ENCODE results near the gene EXOSC7.

DNA sequence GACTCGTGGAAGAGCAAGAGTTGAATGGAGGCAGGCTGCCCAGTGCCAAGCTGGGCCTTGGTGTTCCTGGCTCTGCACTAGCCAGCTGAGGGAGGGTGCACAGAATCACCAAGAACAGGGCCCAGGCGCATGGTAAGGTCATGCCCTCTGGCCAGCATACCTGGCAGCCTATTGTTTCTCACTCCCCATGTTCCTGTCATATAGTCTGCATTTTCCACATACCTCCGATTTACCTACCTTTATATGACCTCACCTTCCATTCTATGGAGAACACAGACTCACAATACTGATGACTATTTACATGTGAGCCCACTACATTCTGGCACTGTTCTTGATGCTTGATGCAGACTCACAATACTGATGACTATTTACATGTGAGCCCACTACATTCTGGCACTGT is 55.5 kb downstream of the EXOSC7 start:
- TF ChIP-seq, protein P1, sequence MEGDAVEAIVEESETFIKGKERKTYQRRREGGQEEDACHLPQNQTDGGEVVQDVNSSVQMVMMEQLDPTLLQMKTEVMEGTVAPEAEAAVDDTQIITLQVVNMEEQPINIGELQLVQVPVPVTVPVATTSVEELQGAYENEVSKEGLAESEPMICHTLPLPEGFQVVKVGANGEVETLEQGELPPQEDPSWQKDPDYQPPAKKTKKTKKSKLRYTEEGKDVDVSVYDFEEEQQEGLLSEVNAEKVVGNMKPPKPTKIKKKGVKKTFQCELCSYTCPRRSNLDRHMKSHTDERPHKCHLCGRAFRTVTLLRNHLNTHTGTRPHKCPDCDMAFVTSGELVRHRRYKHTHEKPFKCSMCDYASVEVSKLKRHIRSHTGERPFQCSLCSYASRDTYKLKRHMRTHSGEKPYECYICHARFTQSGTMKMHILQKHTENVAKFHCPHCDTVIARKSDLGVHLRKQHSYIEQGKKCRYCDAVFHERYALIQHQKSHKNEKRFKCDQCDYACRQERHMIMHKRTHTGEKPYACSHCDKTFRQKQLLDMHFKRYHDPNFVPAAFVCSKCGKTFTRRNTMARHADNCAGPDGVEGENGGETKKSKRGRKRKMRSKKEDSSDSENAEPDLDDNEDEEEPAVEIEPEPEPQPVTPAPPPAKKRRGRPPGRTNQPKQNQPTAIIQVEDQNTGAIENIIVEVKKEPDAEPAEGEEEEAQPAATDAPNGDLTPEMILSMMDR (IDR thresholded peaks at IDR 0.05; ENCODE audit: low read depth, low read length, missing input control) = no peak
- no peak for TF ChIP-seq YY1 (IDR thresholded peaks at IDR 0.05)
- TF ChIP-seq, protein P2, sequence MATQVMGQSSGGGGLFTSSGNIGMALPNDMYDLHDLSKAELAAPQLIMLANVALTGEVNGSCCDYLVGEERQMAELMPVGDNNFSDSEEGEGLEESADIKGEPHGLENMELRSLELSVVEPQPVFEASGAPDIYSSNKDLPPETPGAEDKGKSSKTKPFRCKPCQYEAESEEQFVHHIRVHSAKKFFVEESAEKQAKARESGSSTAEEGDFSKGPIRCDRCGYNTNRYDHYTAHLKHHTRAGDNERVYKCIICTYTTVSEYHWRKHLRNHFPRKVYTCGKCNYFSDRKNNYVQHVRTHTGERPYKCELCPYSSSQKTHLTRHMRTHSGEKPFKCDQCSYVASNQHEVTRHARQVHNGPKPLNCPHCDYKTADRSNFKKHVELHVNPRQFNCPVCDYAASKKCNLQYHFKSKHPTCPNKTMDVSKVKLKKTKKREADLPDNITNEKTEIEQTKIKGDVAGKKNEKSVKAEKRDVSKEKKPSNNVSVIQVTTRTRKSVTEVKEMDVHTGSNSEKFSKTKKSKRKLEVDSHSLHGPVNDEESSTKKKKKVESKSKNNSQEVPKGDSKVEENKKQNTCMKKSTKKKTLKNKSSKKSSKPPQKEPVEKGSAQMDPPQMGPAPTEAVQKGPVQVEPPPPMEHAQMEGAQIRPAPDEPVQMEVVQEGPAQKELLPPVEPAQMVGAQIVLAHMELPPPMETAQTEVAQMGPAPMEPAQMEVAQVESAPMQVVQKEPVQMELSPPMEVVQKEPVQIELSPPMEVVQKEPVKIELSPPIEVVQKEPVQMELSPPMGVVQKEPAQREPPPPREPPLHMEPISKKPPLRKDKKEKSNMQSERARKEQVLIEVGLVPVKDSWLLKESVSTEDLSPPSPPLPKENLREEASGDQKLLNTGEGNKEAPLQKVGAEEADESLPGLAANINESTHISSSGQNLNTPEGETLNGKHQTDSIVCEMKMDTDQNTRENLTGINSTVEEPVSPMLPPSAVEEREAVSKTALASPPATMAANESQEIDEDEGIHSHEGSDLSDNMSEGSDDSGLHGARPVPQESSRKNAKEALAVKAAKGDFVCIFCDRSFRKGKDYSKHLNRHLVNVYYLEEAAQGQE (IDR thresholded peaks at IDR 0.05) = no peak
- TF ChIP-seq, protein P3, sequence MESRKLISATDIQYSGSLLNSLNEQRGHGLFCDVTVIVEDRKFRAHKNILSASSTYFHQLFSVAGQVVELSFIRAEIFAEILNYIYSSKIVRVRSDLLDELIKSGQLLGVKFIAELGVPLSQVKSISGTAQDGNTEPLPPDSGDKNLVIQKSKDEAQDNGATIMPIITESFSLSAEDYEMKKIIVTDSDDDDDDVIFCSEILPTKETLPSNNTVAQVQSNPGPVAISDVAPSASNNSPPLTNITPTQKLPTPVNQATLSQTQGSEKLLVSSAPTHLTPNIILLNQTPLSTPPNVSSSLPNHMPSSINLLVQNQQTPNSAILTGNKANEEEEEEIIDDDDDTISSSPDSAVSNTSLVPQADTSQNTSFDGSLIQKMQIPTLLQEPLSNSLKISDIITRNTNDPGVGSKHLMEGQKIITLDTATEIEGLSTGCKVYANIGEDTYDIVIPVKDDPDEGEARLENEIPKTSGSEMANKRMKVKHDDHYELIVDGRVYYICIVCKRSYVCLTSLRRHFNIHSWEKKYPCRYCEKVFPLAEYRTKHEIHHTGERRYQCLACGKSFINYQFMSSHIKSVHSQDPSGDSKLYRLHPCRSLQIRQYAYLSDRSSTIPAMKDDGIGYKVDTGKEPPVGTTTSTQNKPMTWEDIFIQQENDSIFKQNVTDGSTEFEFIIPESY (IDR thresholded peaks at IDR 0.05) = no peak

Measured in liver (tissue), 2 donors.